ENCODE data around the gene CLASRP. TPM values are rescaled to one million over a fixed set of nuclear protein-coding genes. Genes with fewer than 3 reads are reported as not detected.
"Not testable (repeated sequence)": the region's sequence is repeated elsewhere in the genome, so short reads cannot be mapped to it uniquely, and the experiment has no call there.

Gene CLASRP
- total RNA-seq, 1 experiment from 2014 or later = 38.9 TPM

GRCh38 chr19:45117167-45117594 is 78.3 kb downstream of the CLASRP start:
- no TSS peak for BruUV-seq (replicated peaks)
- H2AFZ ChIP-seq (ENCODE audit: low read length) = no peak overlapping the region
- H3K9me3 ChIP-seq (ENCODE audit: low read length) = no peaks in the 10 kb centered on the region
- ChIA-PET POLR2A (ENCODE audit: unreplicated experiment) (no interaction called here), CTCF (no interaction called here)
- no peak overlapping the region for H3K4me3 ChIP-seq (ENCODE audit: low read length)
- H3K79me2 ChIP-seq (ENCODE audit: low read length) = peaks cover 91% of the 10 kb centered on the region
- no peak for DNase-seq
- peaks cover 21% of the 10 kb centered on the region for H3K4me1 ChIP-seq (ENCODE audit: insufficient read depth, low read length)
- no peaks in the 10 kb centered on the region for H3K9me2 ChIP-seq (replicated peaks; ENCODE audit: low read length)
- no peaks in the 10 kb centered on the region for H3K27me3 ChIP-seq (ENCODE audit: low read length)
- intact Hi-C loops (cut with micrococcal nuclease) = no loop called here
- H3F3A ChIP-seq (ENCODE audit: low read length, unreplicated experiment) = no peaks in the 10 kb centered on the region
- no peak overlapping the region for H3K4me2 ChIP-seq (ENCODE audit: low read length)
- no peak overlapping the region for H3K27ac ChIP-seq (ENCODE audit: low read length)
- no peak overlapping the region for H3K9ac ChIP-seq (ENCODE audit: low read length)
- no peak for TF ChIP-seq EZH2 (IDR thresholded peaks at IDR 0.05; ENCODE audit: low read length, unreplicated experiment)
- no peak for TF ChIP-seq EZH2phosphoT487 (IDR thresholded peaks at IDR 0.05; ENCODE audit: borderline replicate concordance, low read length)
- no peak for TF ChIP-seq CTCF (conservative IDR thresholded peaks at IDR 0.05; ENCODE audit: low read depth, low read length)
- peaks cover 7% of the 10 kb centered on the region; the same call in 1 of the 2 replicates for H4K20me1 ChIP-seq (ENCODE audit: low read length)
- ATAC-seq = no peak
- no peaks in the 10 kb centered on the region for H3K36me3 ChIP-seq (ENCODE audit: low read depth, low read length)

- H2AFZ ChIP-seq (ENCODE audit: low read length) = no peak overlapping the region
- H3K36me3 ChIP-seq (ENCODE audit: low read depth, low read length) = no peaks in the 10 kb centered on the region
- H3K9me2 ChIP-seq (replicated peaks; ENCODE audit: low read length) = no peaks in the 10 kb centered on the region
- no TSS peak for BruUV-seq (replicated peaks)
- no peaks in the 10 kb centered on the region for H3F3A ChIP-seq (ENCODE audit: low read length, unreplicated experiment)
- intact Hi-C loops (cut with micrococcal nuclease) = no loop called here
- CTCF ChIA-PET = no interaction called here
- H3K79me2 ChIP-seq (ENCODE audit: low read length) = peaks cover 90% of the 10 kb centered on the region
- no peaks in the 10 kb centered on the region for H3K27me3 ChIP-seq (ENCODE audit: low read length)
- H3K9me3 ChIP-seq (ENCODE audit: low read length) = no peaks in the 10 kb centered on the region
- ATAC-seq (no peak), DNase-seq (no peak)
- H3K9ac ChIP-seq (ENCODE audit: low read length) = no peak overlapping the region
- TF ChIP-seq EZH2phosphoT487 (IDR thresholded peaks at IDR 0.05; ENCODE audit: borderline replicate concordance, low read length) (no peak), CTCF (conservative IDR thresholded peaks at IDR 0.05; ENCODE audit: low read depth, low read length) (no peak), EZH2 (IDR thresholded peaks at IDR 0.05; ENCODE audit: low read length, unreplicated experiment) (no peak)
- peaks cover 7% of the 10 kb centered on the region; the same call in 1 of the 2 replicates for H4K20me1 ChIP-seq (ENCODE audit: low read length)
- H3K4me3 ChIP-seq (ENCODE audit: low read length) = no peak overlapping the region
- POLR2A ChIA-PET (ENCODE audit: unreplicated experiment) = no interaction called here
- H3K4me1 ChIP-seq (ENCODE audit: insufficient read depth, low read length) = peaks cover 17% of the 10 kb centered on the region
- H3K27ac ChIP-seq (ENCODE audit: low read length) = no peak overlapping the region
- H3K4me2 ChIP-seq (ENCODE audit: low read length) = no peak overlapping the region
Measured at GRCh38 chr19:45117671-45118070, 78.8 kb downstream of the CLASRP start.

GRCh38 chr19:45118106-45118505 is 79.3 kb downstream of the CLASRP start:
- ATAC-seq (no peak), DNase-seq (no peak)
- H3K27ac ChIP-seq (ENCODE audit: low read length) = no peak overlapping the region
- POLR2A ChIA-PET (ENCODE audit: unreplicated experiment) = no interaction called here
- H2AFZ ChIP-seq (ENCODE audit: low read length) = no peak overlapping the region
- no peak overlapping the region for H3K9ac ChIP-seq (ENCODE audit: low read length)
- no peaks in the 10 kb centered on the region for H3F3A ChIP-seq (ENCODE audit: low read length, unreplicated experiment)
- H3K9me2 ChIP-seq (replicated peaks; ENCODE audit: low read length) = no peaks in the 10 kb centered on the region
- BruUV-seq (replicated peaks) = no TSS peak
- CTCF ChIA-PET = no interaction called here
- peaks cover 7% of the 10 kb centered on the region; the same call in 1 of the 2 replicates for H4K20me1 ChIP-seq (ENCODE audit: low read length)
- no peak overlapping the region for H3K4me2 ChIP-seq (ENCODE audit: low read length)
- H3K27me3 ChIP-seq (ENCODE audit: low read length) = no peaks in the 10 kb centered on the region
- H3K79me2 ChIP-seq (ENCODE audit: low read length) = peaks cover 86% of the 10 kb centered on the region
- no peaks in the 10 kb centered on the region for H3K36me3 ChIP-seq (ENCODE audit: low read depth, low read length)
- no peak overlapping the region for H3K4me3 ChIP-seq (ENCODE audit: low read length)
- no peaks in the 10 kb centered on the region for H3K9me3 ChIP-seq (ENCODE audit: low read length)
- H3K4me1 ChIP-seq (ENCODE audit: insufficient read depth, low read length) = peaks cover 14% of the 10 kb centered on the region
- TF ChIP-seq CTCF (conservative IDR thresholded peaks at IDR 0.05; ENCODE audit: low read depth, low read length) = no peak
- no peak for TF ChIP-seq EZH2 (IDR thresholded peaks at IDR 0.05; ENCODE audit: low read length, unreplicated experiment)
- TF ChIP-seq EZH2phosphoT487 (IDR thresholded peaks at IDR 0.05; ENCODE audit: borderline replicate concordance, low read length) = no peak
- intact Hi-C loops (cut with micrococcal nuclease) = no loop called here

GRCh38 chr19:45118591-45119355 is 79.9 kb downstream of the CLASRP start:
- BruUV-seq (replicated peaks) = not testable (repeated sequence)

More at GRCh38 chr19:45118591-45119355, 79.9 kb downstream of the CLASRP start:
- H3K36me3 ChIP-seq (ENCODE audit: low read depth, low read length); H3K4me3 ChIP-seq (ENCODE audit: low read length); H3F3A ChIP-seq (ENCODE audit: low read length, unreplicated experiment); H3K27ac ChIP-seq (ENCODE audit: low read length); intact Hi-C loops (cut with micrococcal nuclease); H3K4me2 ChIP-seq (ENCODE audit: low read length); DNase-seq; H2AFZ ChIP-seq (ENCODE audit: low read length); POLR2A ChIA-PET (ENCODE audit: unreplicated experiment); H3K9me2 ChIP-seq (replicated peaks; ENCODE audit: low read length); H4K20me1 ChIP-seq (ENCODE audit: low read length); H3K9me3 ChIP-seq (ENCODE audit: low read length); H3K9ac ChIP-seq (ENCODE audit: low read length); H3K27me3 ChIP-seq (ENCODE audit: low read length); ATAC-seq: not testable (repeated sequence)
- CTCF ChIA-PET = interaction anchor here (0.7 kb wide), 1 partner anchor 28 kb away, joined by 4 read pairs; no protein-coding TSS in a partner anchor
- Histone ChIP-seq H3K4me1 (ENCODE audit: insufficient read depth, low read length) (peaks cover 14% of the 10 kb centered on the region), H3K79me2 (ENCODE audit: low read length) (peaks cover 80% of the 10 kb centered on the region)

All from PC-3 (cell line).